H9 (cell line): Measurements from ENCODE around the gene GRIK4. TPM values are rescaled to one million over a fixed set of nuclear protein-coding genes. Genes with fewer than 3 reads are reported as not detected.

ENCODE experiments used
- DNase-seq: peaks from one replicate; pipeline ENCODE4 v3.0.0-alpha.2; 2017
- H2AFZ ChIP-seq: one replicate; pipeline ENCODE4 v1.6.1; 2013; ENCODE audit warnings: mild to moderate bottlenecking, low read length, control low read depth, moderate library complexity
- H2AK5ac ChIP-seq: 2 replicates; pipeline ENCODE4 v1.6.1; 2013; ENCODE audit warnings: low read length, control low read depth, mixed read lengths; ENCODE audit not compliant: insufficient read length
- H2BK120ac ChIP-seq: one replicate; pipeline ENCODE4 v1.6.1; 2013; ENCODE audit warnings: low read depth, mild to moderate bottlenecking, low read length, control low read depth, inconsistent platforms; ENCODE audit not compliant: poor library complexity, severe bottlenecking
- H2BK12ac ChIP-seq: 2 replicates; pipeline ENCODE4 v1.6.1; 2013; ENCODE audit warnings: low read length, control low read depth, mixed read lengths, low read depth; ENCODE audit not compliant: insufficient read length
- H2BK15ac ChIP-seq: 2 replicates; pipeline ENCODE4 v1.6.1; 2013; ENCODE audit warnings: low read depth, low read length, control low read depth
- H2BK20ac ChIP-seq: one replicate; pipeline ENCODE4 v1.6.1; 2013; ENCODE audit warnings: low read depth, mild to moderate bottlenecking, low read length, control low read depth, inconsistent platforms; ENCODE audit not compliant: poor library complexity, severe bottlenecking
- H2BK5ac ChIP-seq: 2 replicates; pipeline ENCODE4 v1.6.1; 2013; ENCODE audit warnings: low read length, control low read depth, mixed read lengths; ENCODE audit not compliant: insufficient read length
- H3K14ac ChIP-seq: 2 replicates; pipeline ENCODE4 v1.6.1; 2013; ENCODE audit warnings: low read length, control low read depth; ENCODE audit not compliant: insufficient read depth
- H3K18ac ChIP-seq: 2 replicates; pipeline ENCODE4 v1.6.1; 2013; ENCODE audit warnings: low read depth, mild to moderate bottlenecking, mixed read lengths, low read length, control low read depth; ENCODE audit not compliant: insufficient read length
- H3K23ac ChIP-seq: 2 replicates; pipeline ENCODE4 v1.6.1; 2013; ENCODE audit warnings: low read length, control low read depth, mixed read lengths, low read depth; ENCODE audit not compliant: insufficient read length
- H3K23me2 ChIP-seq: 2 replicates; pipeline ENCODE4 v1.6.1; 2013; ENCODE audit warnings: low read depth, mild to moderate bottlenecking, mixed read lengths, low read length, control low read depth; ENCODE audit not compliant: insufficient read length, poor library complexity, severe bottlenecking
- H3K27ac ChIP-seq: 2 replicates; pipeline ENCODE4 v1.5.1; 2013; ENCODE audit warnings: low read length, control low read depth, mixed read lengths, low read depth; ENCODE audit not compliant: insufficient read length
- H3K27me3 ChIP-seq: 2 replicates; pipeline ENCODE4 v1.6.1; 2013; ENCODE audit warnings: low read length, control low read depth, inconsistent platforms; ENCODE audit not compliant: insufficient read depth
- H3K4ac ChIP-seq: 2 replicates; pipeline ENCODE4 v1.6.1; 2013; ENCODE audit warnings: low read depth, mild to moderate bottlenecking, control low read depth, inconsistent platforms, low read length, moderate library complexity
- H3K4me1 ChIP-seq: 2 replicates; pipeline ENCODE4 v1.6.1; 2013; ENCODE audit warnings: low read length, control low read depth, inconsistent platforms; ENCODE audit not compliant: insufficient read depth
- H3K4me2 ChIP-seq: 2 replicates; pipeline ENCODE4 v1.6.1; 2013; ENCODE audit warnings: low read length, control low read depth, mixed read lengths; ENCODE audit not compliant: insufficient read length, insufficient read depth
- H3K56ac ChIP-seq: 2 replicates; pipeline ENCODE4 v1.6.1; 2013; ENCODE audit warnings: low read depth, mild to moderate bottlenecking, mixed read lengths, low read length, control low read depth; ENCODE audit not compliant: insufficient read length
- H3K79me1 ChIP-seq: 2 replicates; pipeline ENCODE4 v1.6.1; 2013; ENCODE audit warnings: low read depth, mild to moderate bottlenecking, moderate library complexity, low read length, control low read depth, inconsistent platforms; ENCODE audit not compliant: insufficient read depth, poor library complexity, severe bottlenecking
- H3K79me2 ChIP-seq: 2 replicates; pipeline ENCODE4 v1.6.1; 2013; ENCODE audit warnings: low read length, control low read depth, inconsistent platforms; ENCODE audit not compliant: insufficient read depth
- H3K9ac ChIP-seq: 2 replicates; pipeline ENCODE4 v1.6.1; 2013; ENCODE audit warnings: low read length, control low read depth, mixed read lengths; ENCODE audit not compliant: insufficient read length; ENCODE audit errors: extremely low read depth
- H3K9me3 ChIP-seq: one replicate; pipeline ENCODE4 v1.6.1; 2013; ENCODE audit warnings: low read depth, low read length, inconsistent platforms; ENCODE audit not compliant: control insufficient read depth
- H3T11ph ChIP-seq: one replicate; pipeline ENCODE4 v1.6.1; 2013; ENCODE audit warnings: mild to moderate bottlenecking, low read length, control low read depth, inconsistent platforms
- H4K20me1 ChIP-seq: one replicate; pipeline ENCODE4 v1.6.1; 2013; ENCODE audit not compliant: control insufficient read depth, insufficient read length, insufficient read depth
- H4K5ac ChIP-seq: 2 replicates; pipeline ENCODE4 v1.6.1; 2013; ENCODE audit warnings: low read depth, mild to moderate bottlenecking, mixed read lengths, low read length, control low read depth; ENCODE audit not compliant: insufficient read length
- H4K8ac ChIP-seq: replicated peaks from 2 replicates; pipeline ENCODE4 v1.6.1; 2013; ENCODE audit warnings: low read length, control low read depth, mixed read lengths, low read depth; ENCODE audit not compliant: insufficient read length
- H4K91ac ChIP-seq: 2 replicates; pipeline ENCODE4 v1.6.1; 2013; ENCODE audit warnings: low read depth, mild to moderate bottlenecking, moderate library complexity, mixed read lengths, low read length, control low read depth; ENCODE audit not compliant: insufficient read length
- H3K27ac Mint-ChIP-seq, 3 experiments: 2 replicates in 2 of 3; 3 replicates in 1 of 3; pipeline ENCODE4 v1.8.0; 2020 to 2021; ENCODE audit warnings: mixed read lengths in 3 of 3, mild to moderate bottlenecking in 1 of 3, moderate library complexity in 1 of 3
- H3K27me3 Mint-ChIP-seq: 2 replicates; pipeline ENCODE4 v1.8.0; 2021; ENCODE audit warnings: low read depth, mild to moderate bottlenecking, moderate library complexity, mixed read lengths
- H3K36me3 Mint-ChIP-seq, 3 experiments: 2 replicates in 2 of 3; 3 replicates in 1 of 3; pipeline ENCODE4 v1.8.0; 2020 to 2021; ENCODE audit warnings: low read depth in 3 of 3, mixed read lengths in 3 of 3; ENCODE audit not compliant: insufficient read depth in 1 of 3
- H3K4me1 Mint-ChIP-seq, 2 experiments: 2 replicates each; pipeline ENCODE4 v1.8.0; 2020; ENCODE audit warnings: mixed read lengths in 2 of 2
- H3K4me3 Mint-ChIP-seq, 2 experiments: 2 replicates in 1 of 2; 3 replicates in 1 of 2; pipeline ENCODE4 v1.8.0; 2020 to 2021; ENCODE audit warnings: mild to moderate bottlenecking in 2 of 2, mixed read lengths in 2 of 2, moderate library complexity in 1 of 2
- H3K9me3 Mint-ChIP-seq, 2 experiments: 2 replicates in 1 of 2; 3 replicates in 1 of 2; pipeline ENCODE4 v1.8.0; 2020; ENCODE audit warnings: mild to moderate bottlenecking in 2 of 2, mixed read lengths in 2 of 2, moderate library complexity in 1 of 2
- CTCF ChIP-seq: fragments of 200-600 bp; sonication (generic); conservative IDR thresholded peaks from 3 replicates; pipeline ENCODE4 v1.8.0; 2021; ENCODE audit warnings: antibody characterized with exemption, mild to moderate bottlenecking
- WGBS: extraction: QIAGEN DNeasy Blood & Tissue Kit; methylation state at CpG from one replicate; pipeline ENCODE4 v1.1.7; 2013; ENCODE audit warnings: missing lambda C conversion rate, low lambda C conversion rate, mixed read lengths; ENCODE audit not compliant: insufficient read length; ENCODE audit errors: extremely low coverage; 5-methylcytosine and 5-hydroxymethylcytosine counted together
- total RNA-seq: library from RNA; stranded (reverse); gene quantifications from 2 replicates; pipeline ENCODE4 v1.2.1, GENCODE V29; 2021

The GRIK4 gene
- total RNA-seq, 1 experiment from 2014 or later: 2.3 TPM

GRCh38 chr11:120738516-120739046 lies 227.0 kb downstream of the GRIK4 start:
- no peak overlapping the region for H3K27ac Mint-ChIP-seq

More at GRCh38 chr11:120738516-120739046, 227.0 kb downstream of the GRIK4 start:
- H2BK15ac ChIP-seq: no peak overlapping the region
- no peak overlapping the region for H4K8ac ChIP-seq
- no peaks in the 10 kb centered on the region for H3K9me3 ChIP-seq
- no peaks in the 10 kb centered on the region for H3K4me1 ChIP-seq
- no peak overlapping the region for H2AK5ac ChIP-seq
- no peak overlapping the region for H3K4me2 ChIP-seq
- H3T11ph ChIP-seq: no peak overlapping the region
- no peaks in the 10 kb centered on the region for H3K79me1 ChIP-seq
- H2BK12ac ChIP-seq: no peak overlapping the region
- H3K18ac ChIP-seq: no peak overlapping the region
- H3K36me3 Mint-ChIP-seq: no peaks in the 10 kb centered on the region
- H3K79me2 ChIP-seq: no peaks in the 10 kb centered on the region
- H2AFZ ChIP-seq: no peak overlapping the region
- H3K56ac ChIP-seq: no peak overlapping the region
- no peak overlapping the region for H2BK5ac ChIP-seq
- H3K4me1 Mint-ChIP-seq: no peaks in the 10 kb centered on the region
- H3K14ac ChIP-seq: no peak overlapping the region
- DNase-seq: no peak
- H3K23me2 ChIP-seq: no peaks in the 10 kb centered on the region
- H2BK120ac ChIP-seq: no peak overlapping the region
- H4K20me1 ChIP-seq: no peaks in the 10 kb centered on the region
- no CpG with 5 or more reads among the region's 10 CpGs for WGBS
- no peak overlapping the region for H3K9ac ChIP-seq
- H2BK20ac ChIP-seq: no peak overlapping the region
- H4K91ac ChIP-seq: no peak overlapping the region
- H3K9me3 Mint-ChIP-seq: no peaks in the 10 kb centered on the region
- H3K4me3 Mint-ChIP-seq: no peak overlapping the region
- no peak for TF ChIP-seq CTCF
- H3K27me3 Mint-ChIP-seq: peaks cover 4% of the 10 kb centered on the region; the same call in 1 of the 2 replicates
- no peak overlapping the region for H3K4ac ChIP-seq
- H3K27me3 ChIP-seq: no peaks in the 10 kb centered on the region
- H4K5ac ChIP-seq: no peak overlapping the region
- no peak overlapping the region for H3K23ac ChIP-seq
- no peak overlapping the region for H3K27ac ChIP-seq
